Iris pigment epithelial cell (primary cell): ENCODE measurements around the gene GRK1.

Experiments
- DNase-seq: peaks from one replicate; pipeline ENCODE4 v3.0.0-alpha.2; 2011; ENCODE audit warnings: low read depth

GRK1 gene

GRCh38 chr13:113650275-113650674, 16.7 kb upstream of the GRK1 start:
- DNase-seq, result no peak

- no peak for DNase-seq
These were observed 16.3 kb upstream of the GRK1 start for GRCh38 chr13:113650731-113651148.

DNA sequence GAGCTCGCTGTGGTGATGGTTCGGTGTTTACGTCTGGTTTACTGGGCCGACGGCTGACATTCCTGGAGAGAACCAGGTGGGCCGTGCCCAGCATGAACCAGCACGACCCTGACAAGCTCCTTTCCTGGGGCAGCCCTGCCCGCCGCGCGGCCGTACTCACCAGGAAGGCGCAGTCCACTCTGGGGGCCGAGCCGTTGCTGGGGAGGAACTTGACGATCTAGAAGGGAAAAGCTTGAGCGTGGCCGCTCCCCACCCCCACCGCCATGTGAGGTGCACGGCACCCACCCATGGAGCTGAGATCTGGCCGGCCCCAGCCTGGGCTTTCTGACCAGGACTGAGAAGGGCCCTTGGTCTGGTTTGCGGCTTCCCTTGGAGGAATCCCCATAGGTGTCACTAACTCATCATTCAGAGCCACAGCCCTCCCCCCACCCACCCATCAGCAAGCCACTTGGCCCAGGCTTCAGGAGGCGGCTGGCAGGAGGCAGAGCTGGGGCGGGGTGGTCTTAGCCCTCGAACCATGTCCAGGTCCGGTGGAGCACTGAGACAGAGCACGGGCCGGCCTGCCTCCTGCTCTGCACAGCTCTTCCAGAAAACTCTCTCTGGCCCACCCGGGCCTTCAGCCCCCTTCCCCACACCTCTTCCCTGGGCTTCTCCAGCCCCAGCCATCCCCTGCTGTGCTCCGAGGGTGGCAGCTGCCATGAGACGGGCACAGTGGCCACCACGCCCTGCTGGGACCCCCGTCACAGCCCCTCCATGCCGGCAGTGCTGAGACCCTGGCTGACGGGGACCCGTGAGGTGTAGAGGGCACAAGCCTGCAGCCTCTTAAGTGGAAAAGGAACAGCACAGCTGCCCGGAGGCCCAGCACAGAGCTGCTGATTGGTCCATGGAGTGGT, 15.3 kb upstream of the GRK1 start:
- DNase-seq, result no peak

GRCh38 chr13:113652404-113653263, 14.4 kb upstream of the GRK1 start:
- DNase-seq, result no peak

DNA sequence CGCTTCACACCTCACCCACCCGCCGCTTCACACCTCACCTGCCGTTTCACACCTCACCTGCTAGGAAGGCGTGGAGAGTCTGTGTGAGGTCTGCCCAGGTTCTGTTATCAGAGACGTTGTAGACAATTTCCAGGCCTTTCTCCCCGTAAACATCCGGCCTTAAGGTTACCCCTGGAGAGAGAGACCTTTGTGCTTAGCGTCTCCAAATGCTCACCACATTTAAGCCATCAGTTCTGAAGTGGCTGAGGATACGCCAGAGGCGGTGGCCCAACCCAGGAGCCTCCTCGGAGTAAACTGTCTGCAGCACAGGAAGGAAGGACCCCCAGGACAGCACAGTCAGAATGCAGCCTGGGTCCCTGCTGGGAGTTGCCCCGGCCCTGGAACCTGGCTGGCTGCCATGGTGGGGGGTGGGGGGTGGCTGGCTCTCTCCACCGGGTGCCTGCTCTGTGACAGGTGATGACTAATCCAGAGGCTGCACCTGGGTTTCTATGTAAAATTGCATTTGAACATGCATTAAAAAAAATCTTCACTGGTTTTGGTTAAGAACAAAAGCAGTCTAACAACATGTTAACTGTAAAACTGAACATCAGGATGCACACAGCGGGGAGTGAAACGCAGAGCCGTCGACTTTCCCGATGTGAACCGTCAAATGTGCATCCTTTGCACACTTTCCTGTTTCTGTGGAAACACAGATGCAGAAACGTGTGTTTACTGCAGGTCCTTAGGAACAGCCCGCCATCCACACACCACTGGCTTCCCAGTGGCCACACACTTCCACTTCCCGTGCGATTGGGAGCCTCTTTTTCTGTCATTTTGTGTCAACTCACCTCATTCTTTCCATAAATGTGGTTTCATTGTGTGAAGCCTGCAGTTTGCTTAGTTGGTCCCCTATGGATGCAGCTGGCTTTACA, 13.5 kb upstream of the GRK1 start:
- DNase-seq, result no peak

DNA sequence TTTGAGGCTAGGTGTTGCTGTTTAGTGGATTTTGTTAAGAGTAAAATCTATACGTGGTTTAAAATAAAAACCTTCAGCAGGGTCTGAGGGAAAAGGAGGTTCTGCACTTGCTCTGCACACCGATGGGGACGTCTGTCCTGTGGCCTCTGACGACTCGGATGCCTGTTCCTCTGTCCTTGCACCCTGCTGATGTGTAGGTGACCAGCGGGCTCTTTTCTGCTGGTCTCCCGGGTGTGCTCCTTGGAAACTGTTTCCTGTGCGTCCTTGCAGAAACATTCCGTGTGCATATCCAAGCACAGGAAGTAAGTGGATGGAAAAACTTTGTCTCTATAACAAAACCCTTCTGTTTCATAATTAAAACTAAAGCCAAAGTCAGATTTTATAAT, 12.9 kb upstream of the GRK1 start:
- no peak for DNase-seq

GRCh38 chr13:113654591-113655345, 12.3 kb upstream of the GRK1 start:
- no peak for DNase-seq

GRCh38 chr13:113655346-113656002, 11.5 kb upstream of the GRK1 start:
- no peak for DNase-seq

DNA sequence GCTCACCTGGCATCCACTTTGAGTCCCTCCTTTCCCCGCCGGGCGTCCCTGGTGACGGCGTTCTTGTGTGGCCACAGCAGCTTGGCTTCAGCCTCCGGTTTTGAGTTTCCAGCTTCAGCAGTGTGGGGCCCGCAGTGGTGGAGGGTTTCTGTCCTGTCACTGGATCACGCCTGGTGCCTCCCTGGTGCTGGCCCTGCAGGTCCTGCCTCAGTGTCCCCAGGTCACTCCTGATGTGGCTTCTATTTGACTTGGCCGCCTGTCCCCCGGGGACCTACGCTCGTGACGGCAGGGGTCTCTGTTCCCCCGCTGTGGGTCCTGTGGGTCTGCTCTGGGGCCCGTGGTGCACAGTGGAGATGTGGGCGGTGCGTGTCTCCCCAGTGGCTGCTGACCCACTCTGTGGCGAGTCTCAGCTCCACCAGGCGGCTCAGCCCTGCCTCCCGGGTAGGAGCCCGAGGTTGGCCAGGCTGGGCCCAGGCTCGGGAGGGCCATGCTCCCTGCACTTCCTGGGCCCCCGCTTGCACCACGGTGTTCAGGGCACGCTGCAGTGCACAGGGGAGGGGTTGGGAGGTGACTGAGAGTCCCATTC, 10.9 kb upstream of the GRK1 start:
- DNase-seq, result no peak

- DNase-seq, result no peak
These were observed 10.0 kb upstream of the GRK1 start for GRCh38 chr13:113656831-113657671.

DNA sequence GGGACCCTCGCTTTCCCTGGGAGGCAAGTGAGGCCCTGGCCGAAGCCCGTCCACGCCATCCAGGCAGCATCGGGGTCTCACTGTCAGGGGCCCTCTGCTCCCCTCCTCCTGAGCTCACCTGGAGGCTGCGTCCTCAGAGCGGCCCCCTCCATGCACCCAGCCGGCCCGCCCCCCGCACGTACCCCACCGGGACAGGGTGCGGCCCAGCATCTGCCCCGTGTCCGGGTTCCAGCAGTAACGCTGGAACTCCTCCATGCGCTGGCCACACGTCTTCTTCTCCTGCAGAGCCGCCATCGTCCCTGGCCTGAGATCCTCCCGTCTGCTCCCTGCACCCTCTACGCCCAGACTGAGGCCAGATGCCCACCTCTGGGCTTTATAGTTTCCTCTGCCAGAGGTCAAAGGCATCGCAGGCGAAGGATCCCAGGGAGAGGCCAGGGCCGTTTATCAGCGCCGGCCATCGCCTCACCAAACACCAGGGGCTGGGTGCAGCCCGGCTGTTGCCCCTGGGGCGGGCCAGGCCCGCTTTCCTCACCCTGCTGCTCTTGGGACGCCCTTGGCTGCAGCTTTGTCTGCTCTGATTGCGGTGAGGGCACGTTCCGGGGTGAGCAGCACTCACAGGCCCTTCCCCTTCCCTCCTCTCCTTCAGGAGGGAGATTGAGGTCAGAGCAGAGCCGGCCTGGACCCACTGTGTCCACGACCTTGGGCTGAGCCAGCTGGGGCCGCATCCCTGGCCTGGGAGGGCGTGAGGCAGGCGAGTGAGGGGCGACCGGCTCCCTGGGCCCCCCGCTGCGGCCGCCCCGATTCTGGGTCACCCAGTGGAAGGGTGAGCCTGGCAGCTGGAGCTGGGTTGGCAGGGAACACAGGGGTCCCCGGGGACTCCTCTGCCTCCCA, 8.9 kb upstream of the GRK1 start, which contains the start of gene ATP4B:
Gene ATP4B (minus strand): TSS at position 348 of the 891 bp plus-strand sequence. CDS start 54 bp downstream, at position 294.
- DNase-seq, result no peak

DNA sequence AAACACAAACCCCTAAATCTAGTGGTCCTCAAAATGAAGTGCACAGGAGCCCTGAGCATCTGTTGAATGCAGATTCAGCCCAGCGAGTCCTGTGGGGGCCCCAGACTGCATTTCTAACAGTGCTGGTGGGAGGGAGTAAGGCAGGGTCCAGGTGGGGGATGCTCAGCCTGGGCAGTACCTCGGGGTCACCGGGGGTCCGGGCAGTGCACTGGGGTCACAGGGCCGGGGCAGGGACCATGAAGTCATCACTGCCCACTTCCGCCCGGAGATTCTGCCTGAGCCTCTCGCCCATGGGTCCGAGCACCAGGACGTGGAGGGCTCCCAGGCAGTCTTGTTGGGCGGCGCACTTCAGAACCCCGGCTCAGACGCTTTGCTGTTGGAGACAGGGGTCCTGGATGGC, 8.2 kb upstream of the GRK1 start:
- no peak for DNase-seq

GRCh38 chr13:113659337-113659736, 7.7 kb upstream of the GRK1 start:
- DNase-seq, result no peak

- DNase-seq, result no peak
These were observed 7.0 kb upstream of the GRK1 start for GRCh38 chr13:113660066-113660465.

DNA sequence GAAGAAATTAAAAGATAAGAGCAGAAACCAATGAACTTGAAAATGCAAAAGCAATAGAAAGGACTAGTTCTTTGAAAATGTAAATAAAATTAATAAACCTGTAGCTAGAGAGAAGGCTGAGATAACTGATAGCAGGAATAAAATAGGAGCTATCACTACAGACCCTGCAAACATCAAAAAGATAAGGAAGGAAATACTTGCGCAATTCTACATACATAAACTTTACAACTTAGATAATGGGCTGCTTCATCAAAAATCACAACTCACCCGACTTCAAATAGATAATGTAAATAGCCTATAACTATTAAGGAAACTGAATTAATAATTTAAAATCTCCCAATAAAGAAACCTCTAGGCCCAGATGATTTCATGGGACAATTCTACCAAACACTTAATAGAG, 5.5 kb upstream of the GRK1 start:
- no peak for DNase-seq

DNA sequence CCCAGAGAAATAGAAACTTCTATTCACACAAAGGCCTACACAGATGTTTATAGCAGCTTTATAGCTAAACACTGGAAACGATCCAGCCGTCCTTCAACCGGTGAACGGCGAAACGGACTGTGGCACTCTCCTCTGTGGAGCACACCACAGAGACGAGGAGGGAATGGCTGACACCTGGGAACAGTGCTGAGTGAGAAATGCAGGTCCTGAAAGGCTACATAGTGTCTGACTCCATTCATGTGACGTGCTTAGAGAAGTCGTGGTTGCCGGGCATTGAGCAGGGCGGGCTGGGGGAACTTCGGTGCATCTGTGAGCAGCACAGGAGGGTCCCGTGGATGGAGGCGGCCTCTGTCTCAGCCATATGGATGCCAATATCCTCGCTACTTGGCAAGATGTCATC, 3.1 kb upstream of the GRK1 start:
- no peak for DNase-seq

DNA sequence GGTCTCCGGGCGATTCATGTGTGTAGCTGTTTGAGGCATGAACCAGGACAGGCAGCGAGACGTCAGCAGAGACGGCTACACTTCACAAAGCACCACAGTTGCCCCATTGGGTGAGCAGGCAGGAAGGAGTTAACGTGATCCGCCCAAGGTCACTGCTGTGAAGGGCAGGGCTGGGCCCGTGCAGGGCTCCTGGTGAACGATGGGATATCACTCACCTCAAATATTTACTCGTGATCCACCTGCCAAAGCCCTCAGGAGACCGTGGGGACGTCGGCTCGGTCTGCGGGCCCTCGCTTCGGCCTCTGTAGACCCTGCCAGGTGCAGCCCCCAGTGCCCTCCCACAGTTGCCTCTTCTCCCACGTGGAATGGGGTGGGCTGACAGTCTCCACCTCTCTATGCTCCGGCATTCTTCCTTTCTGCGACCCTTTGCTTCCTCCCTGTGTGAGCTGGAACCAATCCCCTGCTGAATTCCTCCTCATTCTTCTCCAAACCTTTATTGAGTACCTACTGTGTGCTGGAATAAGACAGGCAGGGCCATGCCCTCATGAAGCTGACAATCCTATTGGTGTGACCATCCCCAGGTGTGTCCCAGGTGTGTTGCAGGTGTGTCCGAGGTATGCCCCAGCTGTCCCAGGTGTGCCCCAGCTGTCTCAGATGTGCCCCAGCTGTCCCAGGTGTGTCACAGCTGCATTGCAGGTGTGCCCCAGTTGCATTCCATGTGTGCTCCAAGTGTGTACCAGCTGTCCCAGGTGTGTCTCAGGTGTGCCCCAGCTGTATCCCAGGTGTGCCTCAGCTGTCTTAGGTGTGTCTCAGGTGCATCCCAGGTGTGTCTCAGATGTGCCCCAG, 2.0 kb upstream of the GRK1 start:
- DNase-seq, result no peak
